HepG2 (cell line): Measurements from ENCODE around the gene DHX32.

Experiments used
- BORCS8-MEF2B ChIP-seq: sonication (generic); formaldehyde crosslinking; IDR thresholded peaks from 2 replicates; pipeline ENCODE4 v1.8.0; 2022; ENCODE audit warnings: mild to moderate bottlenecking, missing genetic modification reagents
- JARID2 ChIP-seq: sonication (generic); formaldehyde crosslinking; IDR thresholded peaks from 2 replicates; pipeline ENCODE4 v1.8.1; 2023; ENCODE audit warnings: missing genetic modification reagents, inconsistent platforms; ENCODE audit not compliant: insufficient replicate concordance
- NCOA2 ChIP-seq: sonication (generic); formaldehyde crosslinking; IDR thresholded peaks from 2 replicates; pipeline ENCODE4 v1.8.0; 2022; ENCODE audit warnings: inconsistent platforms
- NCOR1 ChIP-seq: fragments of 200-600 bp; sonication (generic); IDR thresholded peaks from 2 replicates; pipeline ENCODE4 v1.7.0; 2017; ENCODE audit warnings: antibody characterized with exemption, low read length, borderline replicate concordance
- RORA ChIP-seq: sonication (generic); formaldehyde crosslinking; IDR thresholded peaks from 2 replicates; pipeline ENCODE4 v1.5.0; 2020; ENCODE audit warnings: mild to moderate bottlenecking, missing genetic modification reagents, moderate library complexity
- SIN3A ChIP-seq: IDR thresholded peaks from 2 replicates; pipeline ENCODE4 v1.6.1; 2011; ENCODE audit warnings: low read depth, mild to moderate bottlenecking, control low read depth, low read length, borderline replicate concordance
- SMC3 ChIP-seq: IDR thresholded peaks from 2 replicates; pipeline ENCODE4 v1.6.1; 2011; ENCODE audit warnings: low read length, improper control_type of control experiment
- UBTF ChIP-seq: sonication (generic); formaldehyde crosslinking; IDR thresholded peaks from 2 replicates; pipeline ENCODE4 v1.4.0; 2020; ENCODE audit warnings: mild to moderate bottlenecking, missing genetic modification reagents
- ZNF512B ChIP-seq: sonication (generic); formaldehyde crosslinking; IDR thresholded peaks from 2 replicates; pipeline ENCODE4 v1.5.1; 2020; ENCODE audit warnings: missing genetic modification reagents, mild to moderate bottlenecking, borderline replicate concordance
- ZNF629 ChIP-seq: sonication (generic); formaldehyde crosslinking; conservative IDR thresholded peaks from 2 replicates; pipeline ENCODE4 v1.5.0; 2020; ENCODE audit warnings: missing genetic modification reagents
- TF ChIP-seq, protein P1 (sequence below): sonication (generic); formaldehyde crosslinking; IDR thresholded peaks from 2 replicates; pipeline ENCODE4 v1.4.0; 2020; ENCODE audit warnings: missing genetic modification reagents, borderline replicate concordance

- TF ChIP-seq SIN3A = no peak
- TF ChIP-seq JARID2 (CRISPR knock-in tag) = no peak
- no peak for TF ChIP-seq UBTF (CRISPR knock-in tag)
- TF ChIP-seq NCOA2 (CRISPR knock-in tag) = no peak
- no peak for TF ChIP-seq BORCS8-MEF2B
- no peak for TF ChIP-seq ZNF512B
- no peak for TF ChIP-seq NCOR1
- no peak for TF ChIP-seq SMC3
- no peak for TF ChIP-seq RORA (CRISPR knock-in tag)
- TF ChIP-seq ZNF629 = no peak
- TF ChIP-seq, protein P1, sequence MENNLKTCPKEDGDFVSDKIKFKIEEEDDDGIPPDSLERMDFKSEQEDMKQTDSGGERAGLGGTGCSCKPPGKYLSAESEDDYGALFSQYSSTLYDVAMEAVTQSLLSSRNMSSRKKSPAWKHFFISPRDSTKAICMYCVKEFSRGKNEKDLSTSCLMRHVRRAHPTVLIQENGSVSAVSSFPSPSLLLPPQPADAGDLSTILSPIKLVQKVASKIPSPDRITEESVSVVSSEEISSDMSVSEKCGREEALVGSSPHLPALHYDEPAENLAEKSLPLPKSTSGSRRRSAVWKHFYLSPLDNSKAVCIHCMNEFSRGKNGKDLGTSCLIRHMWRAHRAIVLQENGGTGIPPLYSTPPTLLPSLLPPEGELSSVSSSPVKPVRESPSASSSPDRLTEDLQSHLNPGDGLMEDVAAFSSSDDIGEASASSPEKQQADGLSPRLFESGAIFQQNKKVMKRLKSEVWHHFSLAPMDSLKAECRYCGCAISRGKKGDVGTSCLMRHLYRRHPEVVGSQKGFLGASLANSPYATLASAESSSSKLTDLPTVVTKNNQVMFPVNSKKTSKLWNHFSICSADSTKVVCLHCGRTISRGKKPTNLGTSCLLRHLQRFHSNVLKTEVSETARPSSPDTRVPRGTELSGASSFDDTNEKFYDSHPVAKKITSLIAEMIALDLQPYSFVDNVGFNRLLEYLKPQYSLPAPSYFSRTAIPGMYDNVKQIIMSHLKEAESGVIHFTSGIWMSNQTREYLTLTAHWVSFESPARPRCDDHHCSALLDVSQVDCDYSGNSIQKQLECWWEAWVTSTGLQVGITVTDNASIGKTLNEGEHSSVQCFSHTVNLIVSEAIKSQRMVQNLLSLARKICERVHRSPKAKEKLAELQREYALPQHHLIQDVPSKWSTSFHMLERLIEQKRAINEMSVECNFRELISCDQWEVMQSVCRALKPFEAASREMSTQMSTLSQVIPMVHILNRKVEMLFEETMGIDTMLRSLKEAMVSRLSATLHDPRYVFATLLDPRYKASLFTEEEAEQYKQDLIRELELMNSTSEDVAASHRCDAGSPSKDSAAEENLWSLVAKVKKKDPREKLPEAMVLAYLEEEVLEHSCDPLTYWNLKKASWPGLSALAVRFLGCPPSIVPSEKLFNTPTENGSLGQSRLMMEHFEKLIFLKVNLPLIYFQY (CRISPR knock-in tag) = no peak
These were observed 44.3 kb upstream of the DHX32 start for GRCh38 chr10:125925262-125925834.
